HCT116 (cell line): Measurements from ENCODE around the gene JAM3. TPM values are rescaled to one million over a fixed set of nuclear protein-coding genes. Genes with fewer than 3 reads are reported as not detected.

Experiments
- ATAC-seq: fragments of 200-7000 bp; cut with Tn5 transposase; 2 replicates; pipeline ENCODE4 v1.9.1; 2020; ENCODE audit warnings: mild to moderate bottlenecking, moderate library complexity
- BruUV-seq: library from RNA; stranded (reverse); fragments of 400-500 nt; replicated peaks from 2 replicates; lab custom pipeline; 2021; lab: Mats Ljungman, UMichigan
- CTCF ChIA-PET: fragments of 300-600 bp; sonication (Branson Sonifier 250); formaldehyde crosslinking; loops from one replicate; lab custom pipeline; 2021; ENCODE audit warnings: antibody characterized with exemption; lab: Charles Lee
- POLR2A ChIA-PET: fragments of 300-600, 350-600 bp; sonication (Branson Sonifier 250); formaldehyde crosslinking; loops from one replicate; lab custom pipeline; 2021; ENCODE audit warnings: antibody characterized with exemption; lab: Charles Lee
- RAD21 ChIA-PET, 2 experiments: fragments of 300-600 bp; sonication (Branson Sonifier 250); formaldehyde crosslinking; loops; one replicate each; lab custom pipeline; 2023; ENCODE audit warnings: low total read pairs in 2 of 2; ENCODE audit not compliant: uncharacterized antibody in 2 of 2, unreplicated experiment in 2 of 2, low non-redundant PET in 1 of 2; lab: Charles Lee
- DNase-seq: peaks from one replicate; pipeline ENCODE4 v3.0.0-alpha.2; 2010; ENCODE audit warnings: low read depth, low spot score
- H2AFZ ChIP-seq: fragments of 200-600 bp; shearing (Covaris generic), sonication (generic); 2 replicates; pipeline ENCODE4 v1.6.1; 2017; ENCODE audit warnings: low read depth, mixed run types, mixed read lengths, antibody characterized with exemption, low read length; ENCODE audit not compliant: poor library complexity, severe bottlenecking
- H3K27ac ChIP-seq: 2 replicates; pipeline ENCODE4 v1.5.1; 2012; ENCODE audit warnings: low read depth, low read length
- H3K27me3 ChIP-seq: fragments of 200-600 bp; sonication (generic); 2 replicates; pipeline ENCODE4 v1.6.1; 2016; ENCODE audit warnings: mixed run types, low read length, mixed read lengths; ENCODE audit not compliant: insufficient read depth
- H3K36me3 ChIP-seq, 2 experiments: fragments of 200-500 bp in 1 of 2; fragments of 200-600 bp in 1 of 2; sonication (Bioruptor generic) in 1 of 2; sonication (generic) in 1 of 2; 2 replicates each; pipeline versions ENCODE4 v1.5.1 to v1.6.1; 2014 to 2016; ENCODE audit warnings: low read length in 2 of 2, inconsistent platforms in 1 of 2, mixed read lengths in 1 of 2, mixed run types in 1 of 2; ENCODE audit not compliant: insufficient read depth in 2 of 2, control insufficient read depth in 1 of 2
- H3K4me1 ChIP-seq, 2 experiments: fragments of 200-600 bp in 1 of 2; sonication (generic) in 1 of 2; 2 replicates each; pipeline versions ENCODE4 v1.5.1 to v1.6.1; 2012 to 2017; ENCODE audit warnings: low read length in 2 of 2, inconsistent platforms in 1 of 2, mild to moderate bottlenecking in 1 of 2, mixed read lengths in 1 of 2, mixed run types in 1 of 2, moderate library complexity in 1 of 2; ENCODE audit not compliant: insufficient read depth in 2 of 2, control insufficient read depth in 1 of 2
- H3K4me2 ChIP-seq: fragments of 200-600 bp; sonication (generic); 2 replicates; pipeline ENCODE4 v1.6.1; 2017; ENCODE audit warnings: mixed run types, low read length, mixed read lengths
- H3K4me3 ChIP-seq, 2 experiments: fragments of 200-600 bp in 1 of 2; sonication (generic) in 1 of 2; replicated peaks in 1 of 2; 2 replicates each; pipeline ENCODE4 v1.5.1; 2011 to 2016; ENCODE audit warnings: low read length in 2 of 2, control low read depth in 1 of 2, low read depth in 1 of 2, mild to moderate bottlenecking in 1 of 2, mixed read lengths in 1 of 2, mixed run types in 1 of 2
- H3K79me2 ChIP-seq: fragments of 200-600 bp; sonication (generic); 2 replicates; pipeline ENCODE4 v1.6.1; 2017; ENCODE audit warnings: mild to moderate bottlenecking, mixed run types, low read length, moderate library complexity, mixed read lengths; ENCODE audit not compliant: insufficient read depth
- H3K9ac ChIP-seq: fragments of 200-600 bp; sonication (generic); 2 replicates; pipeline ENCODE4 v1.6.1; 2016; ENCODE audit warnings: low read length, mixed read lengths
- H3K9me2 ChIP-seq: fragments of 200-600 bp; sonication (generic), shearing (Covaris generic); 2 replicates; pipeline ENCODE4 v1.6.1; 2017; ENCODE audit warnings: mixed run types, mild to moderate bottlenecking, moderate library complexity; ENCODE audit not compliant: insufficient read depth
- H3K9me3 ChIP-seq, 2 experiments: fragments of 200-500 bp in 1 of 2; fragments of 200-600 bp in 1 of 2; sonication (Bioruptor generic) in 1 of 2; sonication (generic) in 1 of 2; 2 replicates each; pipeline ENCODE4 v1.6.1; 2014 to 2017; ENCODE audit warnings: low read length in 2 of 2, mixed read lengths in 2 of 2, inconsistent platforms in 1 of 2, low read depth in 1 of 2, mild to moderate bottlenecking in 1 of 2, mixed run types in 1 of 2, moderate library complexity in 1 of 2; ENCODE audit not compliant: control insufficient read depth in 1 of 2, insufficient read depth in 1 of 2
- H4K20me1 ChIP-seq: fragments of 200-600 bp; sonication (generic), shearing (Covaris generic); 2 replicates; pipeline ENCODE4 v1.6.1; 2017; ENCODE audit warnings: mixed run types, mild to moderate bottlenecking, moderate library complexity; ENCODE audit not compliant: insufficient read depth
- ATF3 ChIP-seq: IDR thresholded peaks from 2 replicates; pipeline ENCODE4 v1.6.1; 2012
- CEBPB ChIP-seq: IDR thresholded peaks from 2 replicates; pipeline ENCODE4 v1.6.1; 2012; ENCODE audit warnings: low read depth
- EGR1 ChIP-seq: IDR thresholded peaks from 2 replicates; pipeline ENCODE4 v1.6.1; 2012; ENCODE audit warnings: low read depth
- ELF1 ChIP-seq: IDR thresholded peaks from 2 replicates; pipeline ENCODE4 v1.6.1; 2012; ENCODE audit warnings: low read depth, borderline replicate concordance
- JUND ChIP-seq: IDR thresholded peaks from 2 replicates; pipeline ENCODE4 v1.6.1; 2012
- POLR2AphosphoS5 ChIP-seq: IDR thresholded peaks from 2 replicates; pipeline ENCODE4 v1.6.1; 2011; ENCODE audit warnings: mild to moderate bottlenecking, low read depth, low read length, moderate library complexity
- RAD21 ChIP-seq: IDR thresholded peaks from 2 replicates; pipeline ENCODE4 v1.6.1; 2012; ENCODE audit warnings: low read depth, mild to moderate bottlenecking
- SP1 ChIP-seq: IDR thresholded peaks from 2 replicates; pipeline ENCODE4 v1.6.1; 2012; ENCODE audit warnings: low read depth
- SRF ChIP-seq: IDR thresholded peaks from 2 replicates; pipeline ENCODE4 v1.6.1; 2012; ENCODE audit warnings: low read depth
- TCF7L2 ChIP-seq: IDR thresholded peaks from 2 replicates; pipeline ENCODE4 v1.7.0; 2011; ENCODE audit warnings: borderline replicate concordance, inconsistent platforms; ENCODE audit not compliant: insufficient read depth, insufficient read length; ENCODE audit errors: extremely low read depth
- YY1 ChIP-seq: IDR thresholded peaks from 2 replicates; pipeline ENCODE4 v1.6.1; 2011; ENCODE audit warnings: low read length, low read depth, moderate library complexity, mild to moderate bottlenecking; ENCODE audit not compliant: insufficient replicate concordance; ENCODE audit errors: extremely low read depth
- intact Hi-C: fragments of 100-400 bp; cut with micrococcal nuclease; formaldehyde crosslinking; loops from 2 replicates; pipeline ENCODE4 v1.10.0; 2022
- total RNA-seq: library from RNA; stranded (reverse); gene quantifications from one replicate; pipeline ENCODE4 v1.2.1, GENCODE V29; 2021; ENCODE audit not compliant: unreplicated experiment
- TF ChIP-seq, protein P1 (sequence below): IDR thresholded peaks from 2 replicates; pipeline ENCODE4 v1.6.1; 2012

Gene JAM3
- total RNA-seq, 1 experiment from 2014 or later: 0.25 TPM

- ATAC-seq: no peak
- Histone ChIP-seq H3K4me2 (no peak overlapping the region), H3K4me1 (0 out of 4 replicates have a peak, but pooled peaks cover 0 to 5% of the 10 kb centered on the region in 2 experiments), H3K4me3 (no peak overlapping the region), H3K79me2 (no peaks in the 10 kb centered on the region)
- TF ChIP-seq, protein P1, sequence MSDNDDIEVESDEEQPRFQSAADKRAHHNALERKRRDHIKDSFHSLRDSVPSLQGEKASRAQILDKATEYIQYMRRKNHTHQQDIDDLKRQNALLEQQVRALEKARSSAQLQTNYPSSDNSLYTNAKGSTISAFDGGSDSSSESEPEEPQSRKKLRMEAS: no peak
- TF ChIP-seq ATF3 (no peak), YY1 (no peak), SRF (no peak), RAD21 (no peak), SP1 (no peak), POLR2AphosphoS5 (no peak), TCF7L2 (no peak), JUND (no peak), ELF1 (no peak), EGR1 (no peak), CEBPB (no peak)
- TF ChIP-seq, all 23 proteins: peak for 0
- no peaks in the 10 kb centered on the region for H4K20me1 ChIP-seq
- CTCF ChIA-PET: no interaction called here
- H3K9me2 ChIP-seq: no peaks in the 10 kb centered on the region
- RAD21 ChIA-PET: no interaction called here
- no peak overlapping the region for H3K9ac ChIP-seq
- H3K36me3 ChIP-seq: no peaks in the 10 kb centered on the region
- intact Hi-C loops: no loop called here
- POLR2A ChIA-PET: no interaction called here
- no peaks in the 10 kb centered on the region for H3K9me3 ChIP-seq
- no peak overlapping the region for H2AFZ ChIP-seq
- no peaks in the 10 kb centered on the region for H3K27me3 ChIP-seq
- no peak overlapping the region for H3K27ac ChIP-seq
- BruUV-seq: no TSS peak
- no peak for DNase-seq
Observed at GRCh38 chr11:134043821-134044420, 25.0 kb upstream of the JAM3 start.
